Measurements from ENCODE around the gene TRIM29. TPM values are rescaled to one million over a fixed set of nuclear protein-coding genes. Genes with fewer than 3 reads are reported as not detected.

The TRIM29 gene
- total and polyA plus RNA-seq, 2 of the 4 experiments (the other 2 are of a cell fraction): not detected

GRCh38 chr11:120108154-120108784 lies 29.6 kb downstream of the TRIM29 start:
- no TSS peak for BruUV-seq (replicated peaks)
- peak; percentile 99 for ATAC-seq (ENCODE audit: low read depth)
- H3K27me3 ChIP-seq (ENCODE audit: control insufficient read depth, insufficient read depth, low read length): peaks cover 67% of the 10 kb centered on the region
- no peaks in the 10 kb centered on the region for H3K9me1 ChIP-seq (ENCODE audit: insufficient read depth, low read length)
- no peak overlapping the region for H3K4me3 ChIP-seq (ENCODE audit: insufficient read depth, low read depth, low read length)
- H2AK9ac ChIP-seq (replicated peaks; ENCODE audit: low read depth, low read length, poor library complexity): peak overlapping the region; percentile 39
- no peak overlapping the region for H4K8ac ChIP-seq (ENCODE audit: low read depth in 2 of 2, low read length in 2 of 2)
- H2BK20ac ChIP-seq (ENCODE audit: low read depth, low read length): no peak overlapping the region
- no peaks in the 10 kb centered on the region for H3K9me3 ChIP-seq (ENCODE audit: control insufficient read depth, insufficient read depth, low read length)
- dilution Hi-C loops (cut with HindIII; ENCODE audit: low sequenced_read_pairs, unreplicated experiment): no loop called here
- H2BK120ac ChIP-seq (ENCODE audit: low read depth, low read length): no peak overlapping the region
- WGBS, 2 experiments (ENCODE audit: extremely low coverage in 2 of 2, insufficient read length in 1 of 2): no CpG with 5 or more reads among the region's 6 CpGs
- CTCF ChIA-PET: interaction anchor here (0.6 to 2.8 kb wide), 11 partner anchors 10 to 633 kb away, joined by 3 to 16 read pairs (median 3); partner anchors contain the start of gene NECTIN1
- no peak overlapping the region for H3K27ac ChIP-seq (ENCODE audit: insufficient read depth, low read length)
- no peak overlapping the region for H3K23ac ChIP-seq (ENCODE audit: low read depth, low read length)
- no peak overlapping the region for H3K18ac ChIP-seq (ENCODE audit: low read depth, low read length)
- no peaks in the 10 kb centered on the region for H4K20me1 ChIP-seq (ENCODE audit: insufficient read depth, low read length)
- POLR2A ChIA-PET (ENCODE audit: unreplicated experiment): no interaction called here
- no peak overlapping the region for H3K56ac ChIP-seq (ENCODE audit: extremely low read depth, insufficient read depth, low read length)
- H2BK5ac ChIP-seq (ENCODE audit: low read depth, low read length, poor library complexity, severe bottlenecking): no peak overlapping the region
- H2AK5ac ChIP-seq (ENCODE audit: low read depth, low read length): no peak overlapping the region
- H2BK15ac ChIP-seq (ENCODE audit: low read depth, low read length): no peak overlapping the region
- no peaks in the 10 kb centered on the region for H3K79me1 ChIP-seq (ENCODE audit: low read depth in 1 of 2, low read length in 2 of 2)
- no peak overlapping the region for H3K14ac ChIP-seq (replicated peaks; ENCODE audit: low read depth, low read length)
- in situ Hi-C loops (cut with MboI; ENCODE audit: low sequenced_read_pairs): loop anchor here (5.0 to 25.0 kb wide), 3 partner anchors 441 to 746 kb away; no protein-coding TSS in a partner anchor
- H4K91ac ChIP-seq (ENCODE audit: insufficient read depth, low read depth, low read length): no peak overlapping the region
- no peak overlapping the region for H3K9ac ChIP-seq (ENCODE audit: low read depth, low read length)
- no peak for TF ChIP-seq BHLHE40 (IDR thresholded peaks at IDR 0.05; ENCODE audit: low read depth, low read length)
- TF ChIP-seq MAZ (IDR thresholded peaks at IDR 0.05; ENCODE audit: borderline replicate concordance, low read depth, low read length): 0 out of 2 replicates have a peak, but pooled peaks have one; percentile 14
- TF ChIP-seq SMC3 (IDR thresholded peaks at IDR 0.05; ENCODE audit: low read depth, low read length): peak; percentile 95
- TF ChIP-seq FOS (IDR thresholded peaks at IDR 0.05; ENCODE audit: low read depth, low read length): no peak
- TF ChIP-seq, protein P1, sequence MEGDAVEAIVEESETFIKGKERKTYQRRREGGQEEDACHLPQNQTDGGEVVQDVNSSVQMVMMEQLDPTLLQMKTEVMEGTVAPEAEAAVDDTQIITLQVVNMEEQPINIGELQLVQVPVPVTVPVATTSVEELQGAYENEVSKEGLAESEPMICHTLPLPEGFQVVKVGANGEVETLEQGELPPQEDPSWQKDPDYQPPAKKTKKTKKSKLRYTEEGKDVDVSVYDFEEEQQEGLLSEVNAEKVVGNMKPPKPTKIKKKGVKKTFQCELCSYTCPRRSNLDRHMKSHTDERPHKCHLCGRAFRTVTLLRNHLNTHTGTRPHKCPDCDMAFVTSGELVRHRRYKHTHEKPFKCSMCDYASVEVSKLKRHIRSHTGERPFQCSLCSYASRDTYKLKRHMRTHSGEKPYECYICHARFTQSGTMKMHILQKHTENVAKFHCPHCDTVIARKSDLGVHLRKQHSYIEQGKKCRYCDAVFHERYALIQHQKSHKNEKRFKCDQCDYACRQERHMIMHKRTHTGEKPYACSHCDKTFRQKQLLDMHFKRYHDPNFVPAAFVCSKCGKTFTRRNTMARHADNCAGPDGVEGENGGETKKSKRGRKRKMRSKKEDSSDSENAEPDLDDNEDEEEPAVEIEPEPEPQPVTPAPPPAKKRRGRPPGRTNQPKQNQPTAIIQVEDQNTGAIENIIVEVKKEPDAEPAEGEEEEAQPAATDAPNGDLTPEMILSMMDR (conservative IDR thresholded peaks at IDR 0.05; ENCODE audit: low read depth, low read length): peak; percentile 98
- TF ChIP-seq RAD21 (IDR thresholded peaks at IDR 0.05; ENCODE audit: low read length): peak; percentile 95
- intact Hi-C loops (cut with micrococcal nuclease): loop anchor here (1.0 to 2.0 kb wide), 3 partner anchors 379 to 627 kb away; partner anchors contain the start of gene NECTIN1
- no peaks in the 10 kb centered on the region for H3K4me1 ChIP-seq (ENCODE audit: control insufficient read depth, insufficient read depth, low read length)
- no peak overlapping the region for H4K5ac ChIP-seq (ENCODE audit: low read depth, low read length)
- H3K4ac ChIP-seq (ENCODE audit: low read depth, low read length): no peak overlapping the region
- peak overlapping the region; percentile 63 for H2AFZ ChIP-seq (replicated peaks; ENCODE audit: low read length, poor library complexity)
- no peak overlapping the region for H3K4me2 ChIP-seq (ENCODE audit: low read depth, low read length)
- H3K36me3 ChIP-seq (ENCODE audit: control insufficient read depth, insufficient read depth, low read length): no peaks in the 10 kb centered on the region
- DNase-seq: peak; percentile 30

Measured in IMR-90 (cell line).